HL-60 (cell line): ENCODE results near the gene SLC25A21.

Source experiments
- DNase-seq, 2 experiments: peaks; one replicate each; pipeline ENCODE4 v3.0.0-alpha.2; 2010 to 2020; ENCODE audit warnings: low read depth in 1 of 2, low spot score in 1 of 2
- H3K27ac ChIP-seq: fragments of 250-450 bp; sonication (Bioruptor Pico); replicated peaks from 2 replicates; pipeline ENCODE4 v1.5.1; 2020; ENCODE audit warnings: mild to moderate bottlenecking, moderate library complexity
- H3K27me3 ChIP-seq: fragments of 250-450 bp; sonication (Bioruptor Pico); 2 replicates; pipeline ENCODE4 v1.5.1; 2021; ENCODE audit warnings: mild to moderate bottlenecking, moderate library complexity; ENCODE audit not compliant: insufficient read depth, poor library complexity, severe bottlenecking
- H3K4me3 ChIP-seq: replicated peaks from 2 replicates; pipeline ENCODE4 v1.5.1; 2011; ENCODE audit warnings: mild to moderate bottlenecking, control low read depth, low read length; ENCODE audit not compliant: insufficient read depth
- GABPA ChIP-seq: IDR thresholded peaks from 2 replicates; pipeline ENCODE4 v1.6.1; 2012; ENCODE audit warnings: low read depth
- POLR2AphosphoS5 ChIP-seq: IDR thresholded peaks from 2 replicates; pipeline ENCODE4 v1.6.1; 2012; ENCODE audit warnings: low read depth
- SPI1 ChIP-seq: IDR thresholded peaks from 2 replicates; pipeline ENCODE4 v1.6.1; 2012; ENCODE audit warnings: low read depth, mild to moderate bottlenecking, borderline replicate concordance
- TF ChIP-seq, protein P1 (sequence below): IDR thresholded peaks from one replicate; pipeline ENCODE4 v1.5.1; 2011; ENCODE audit warnings: low read length, control low read depth, inconsistent platforms; ENCODE audit not compliant: insufficient read depth
- TF ChIP-seq, protein P2 (sequence below): IDR thresholded peaks from 2 replicates; pipeline ENCODE4 v1.6.1; 2012; ENCODE audit warnings: low read depth; ENCODE audit not compliant: insufficient replicate concordance

The SLC25A21 gene

DNA sequence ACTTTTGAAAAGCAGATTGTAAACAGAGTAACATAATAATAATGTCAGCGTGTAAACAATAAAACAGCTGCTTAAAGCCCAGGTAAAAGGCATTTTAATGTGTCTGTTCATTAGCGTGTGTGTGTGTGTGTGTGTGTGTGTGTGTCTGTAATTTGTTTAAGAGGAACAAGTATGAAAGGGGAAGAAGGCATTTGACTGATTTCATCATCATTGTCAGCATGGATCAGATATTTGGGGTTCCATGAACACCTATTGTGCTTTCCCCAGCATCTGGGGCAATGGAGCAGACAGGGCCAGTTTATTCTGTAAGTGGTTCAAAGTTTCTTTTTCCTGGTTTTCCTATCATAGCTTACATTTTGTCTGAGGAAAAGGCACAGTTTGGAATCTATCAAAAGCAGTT, 28.9 kb downstream of the SLC25A21 start:
- no peaks in the 10 kb centered on the region for H3K27me3 ChIP-seq
- TF ChIP-seq POLR2AphosphoS5 (no peak), SPI1 (peak; percentile 33; the same call in 1 of the 2 replicates)
- TF ChIP-seq, protein P1, sequence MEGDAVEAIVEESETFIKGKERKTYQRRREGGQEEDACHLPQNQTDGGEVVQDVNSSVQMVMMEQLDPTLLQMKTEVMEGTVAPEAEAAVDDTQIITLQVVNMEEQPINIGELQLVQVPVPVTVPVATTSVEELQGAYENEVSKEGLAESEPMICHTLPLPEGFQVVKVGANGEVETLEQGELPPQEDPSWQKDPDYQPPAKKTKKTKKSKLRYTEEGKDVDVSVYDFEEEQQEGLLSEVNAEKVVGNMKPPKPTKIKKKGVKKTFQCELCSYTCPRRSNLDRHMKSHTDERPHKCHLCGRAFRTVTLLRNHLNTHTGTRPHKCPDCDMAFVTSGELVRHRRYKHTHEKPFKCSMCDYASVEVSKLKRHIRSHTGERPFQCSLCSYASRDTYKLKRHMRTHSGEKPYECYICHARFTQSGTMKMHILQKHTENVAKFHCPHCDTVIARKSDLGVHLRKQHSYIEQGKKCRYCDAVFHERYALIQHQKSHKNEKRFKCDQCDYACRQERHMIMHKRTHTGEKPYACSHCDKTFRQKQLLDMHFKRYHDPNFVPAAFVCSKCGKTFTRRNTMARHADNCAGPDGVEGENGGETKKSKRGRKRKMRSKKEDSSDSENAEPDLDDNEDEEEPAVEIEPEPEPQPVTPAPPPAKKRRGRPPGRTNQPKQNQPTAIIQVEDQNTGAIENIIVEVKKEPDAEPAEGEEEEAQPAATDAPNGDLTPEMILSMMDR = no peak
- TF ChIP-seq, protein P2, sequence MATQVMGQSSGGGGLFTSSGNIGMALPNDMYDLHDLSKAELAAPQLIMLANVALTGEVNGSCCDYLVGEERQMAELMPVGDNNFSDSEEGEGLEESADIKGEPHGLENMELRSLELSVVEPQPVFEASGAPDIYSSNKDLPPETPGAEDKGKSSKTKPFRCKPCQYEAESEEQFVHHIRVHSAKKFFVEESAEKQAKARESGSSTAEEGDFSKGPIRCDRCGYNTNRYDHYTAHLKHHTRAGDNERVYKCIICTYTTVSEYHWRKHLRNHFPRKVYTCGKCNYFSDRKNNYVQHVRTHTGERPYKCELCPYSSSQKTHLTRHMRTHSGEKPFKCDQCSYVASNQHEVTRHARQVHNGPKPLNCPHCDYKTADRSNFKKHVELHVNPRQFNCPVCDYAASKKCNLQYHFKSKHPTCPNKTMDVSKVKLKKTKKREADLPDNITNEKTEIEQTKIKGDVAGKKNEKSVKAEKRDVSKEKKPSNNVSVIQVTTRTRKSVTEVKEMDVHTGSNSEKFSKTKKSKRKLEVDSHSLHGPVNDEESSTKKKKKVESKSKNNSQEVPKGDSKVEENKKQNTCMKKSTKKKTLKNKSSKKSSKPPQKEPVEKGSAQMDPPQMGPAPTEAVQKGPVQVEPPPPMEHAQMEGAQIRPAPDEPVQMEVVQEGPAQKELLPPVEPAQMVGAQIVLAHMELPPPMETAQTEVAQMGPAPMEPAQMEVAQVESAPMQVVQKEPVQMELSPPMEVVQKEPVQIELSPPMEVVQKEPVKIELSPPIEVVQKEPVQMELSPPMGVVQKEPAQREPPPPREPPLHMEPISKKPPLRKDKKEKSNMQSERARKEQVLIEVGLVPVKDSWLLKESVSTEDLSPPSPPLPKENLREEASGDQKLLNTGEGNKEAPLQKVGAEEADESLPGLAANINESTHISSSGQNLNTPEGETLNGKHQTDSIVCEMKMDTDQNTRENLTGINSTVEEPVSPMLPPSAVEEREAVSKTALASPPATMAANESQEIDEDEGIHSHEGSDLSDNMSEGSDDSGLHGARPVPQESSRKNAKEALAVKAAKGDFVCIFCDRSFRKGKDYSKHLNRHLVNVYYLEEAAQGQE = no peak
- no peak overlapping the region for H3K27ac ChIP-seq
- no peak overlapping the region for H3K4me3 ChIP-seq
- peak; percentile 30 to 56 for DNase-seq

GRCh38 chr14:37142835-37143401, 29.5 kb downstream of the SLC25A21 start:
- Histone ChIP-seq H3K27me3 (no peaks in the 10 kb centered on the region), H3K27ac (no peak overlapping the region), H3K4me3 (no peak overlapping the region)
- no peak for DNase-seq
- TF ChIP-seq, protein P1 = no peak
- TF ChIP-seq SPI1 = no peak
- TF ChIP-seq, protein P2 = no peak
- no peak for TF ChIP-seq POLR2AphosphoS5
- TF ChIP-seq GABPA = no peak

- Histone ChIP-seq H3K27ac (no peak overlapping the region), H3K27me3 (no peaks in the 10 kb centered on the region), H3K4me3 (no peak overlapping the region)
- DNase-seq = no peak
- TF ChIP-seq POLR2AphosphoS5 = no peak
- no peak for TF ChIP-seq SPI1
- TF ChIP-seq GABPA = no peak
- TF ChIP-seq, protein P2 = no peak
- TF ChIP-seq, protein P1 = no peak
Measured at GRCh38 chr14:37140176-37140575, 32.2 kb downstream of the SLC25A21 start.
